Measurements from ENCODE around the gene ZNF524. TPM values are rescaled to one million over a fixed set of nuclear protein-coding genes. Genes with fewer than 3 reads are reported as not detected.

The ZNF524 gene
- total RNA-seq, 2 experiments from 2014 or later: 9.2 to 21.6 TPM

DNA sequence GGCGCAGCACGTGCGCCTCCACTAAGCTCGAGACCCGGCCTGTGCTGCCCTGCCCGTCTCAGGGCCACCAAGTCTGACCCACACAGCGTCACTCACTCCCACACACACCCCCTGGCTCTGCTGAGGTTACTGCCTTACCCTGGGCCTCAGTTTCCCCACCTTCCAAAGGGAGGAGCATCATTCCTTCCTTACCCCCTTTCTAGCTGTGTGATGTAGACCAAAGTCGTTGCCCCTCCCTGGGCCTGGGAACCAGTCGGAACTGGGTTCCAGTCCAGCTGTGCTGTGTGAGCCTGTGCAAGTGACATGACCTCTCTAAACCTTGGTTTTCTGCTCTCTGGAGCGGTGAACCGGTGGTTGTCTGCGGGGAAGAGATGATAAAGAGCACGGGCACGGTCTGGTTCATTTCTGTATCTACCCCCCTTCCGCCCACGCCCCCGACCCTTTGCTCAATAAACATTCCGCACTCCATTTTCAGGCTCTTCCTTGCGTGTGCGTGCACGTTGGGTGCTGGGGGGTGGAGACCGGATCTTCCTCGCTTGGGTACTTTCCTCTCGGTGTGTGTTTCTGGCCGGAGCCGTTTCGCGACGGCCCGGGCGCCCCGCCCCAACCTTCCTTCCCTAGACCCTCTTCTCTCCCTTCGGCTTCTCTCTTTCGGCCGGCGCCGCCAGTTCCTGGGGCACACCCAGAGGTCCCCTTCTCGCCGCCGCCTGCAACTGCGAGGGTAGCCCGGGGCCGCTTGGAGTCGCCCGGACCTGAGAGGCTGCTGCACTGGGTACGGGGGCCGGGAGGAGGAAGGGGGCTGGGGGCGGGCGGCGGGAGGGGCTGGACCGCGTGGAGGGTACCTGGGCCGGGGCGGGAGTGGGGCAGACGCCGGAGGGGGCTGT, 43.2 kb downstream of the ZNF524 start, which contains the start of gene ZNF581:
Gene ZNF581 (plus strand): TSS at position 647 of the 884 bp plus-strand sequence. CDS start 923 bp downstream, outside the sequence.
- Histone ChIP-seq H3K9me3 (ENCODE audit: low read length) (no peaks in the 10 kb centered on the region), H3K79me2 (ENCODE audit: insufficient read depth, low read depth, low read length) (peaks cover 53% of the 10 kb centered on the region), H3K36me3 (ENCODE audit: insufficient read depth, low read length) (peaks cover 38% of the 10 kb centered on the region), H3K4me1 (ENCODE audit: insufficient read depth, low read length, poor library complexity, severe bottlenecking) (peaks cover 62% of the 10 kb centered on the region), H3K27ac (ENCODE audit: low read depth, low read length, poor library complexity, severe bottlenecking) (peak within 1 kb of the TSS; percentile 86), H3K4me3 (ENCODE audit: low read depth, low read length, poor library complexity, severe bottlenecking) (peak within 1 kb of the TSS; percentile 98), H4K20me1 (ENCODE audit: insufficient read depth, low read length) (no peaks in the 10 kb centered on the region), H2AFZ (ENCODE audit: low read length) (no peak within 1 kb of the TSS; the same call in 1 of the 2 replicates), H3K4me2 (ENCODE audit: low read length) (peak within 1 kb of the TSS; percentile 89), H3K9me2 (ENCODE audit: insufficient read depth, low read length) (no peaks in the 10 kb centered on the region)
- ChIA-PET CTCF (ENCODE audit: unreplicated experiment) (no interaction called here), POLR2A (interaction anchor here (0.6 to 0.7 kb wide), 2 partner anchors 11 to 18 kb away, joined by 3 read pairs; no protein-coding TSS in a partner anchor)
- TF ChIP-seq, protein P1, sequence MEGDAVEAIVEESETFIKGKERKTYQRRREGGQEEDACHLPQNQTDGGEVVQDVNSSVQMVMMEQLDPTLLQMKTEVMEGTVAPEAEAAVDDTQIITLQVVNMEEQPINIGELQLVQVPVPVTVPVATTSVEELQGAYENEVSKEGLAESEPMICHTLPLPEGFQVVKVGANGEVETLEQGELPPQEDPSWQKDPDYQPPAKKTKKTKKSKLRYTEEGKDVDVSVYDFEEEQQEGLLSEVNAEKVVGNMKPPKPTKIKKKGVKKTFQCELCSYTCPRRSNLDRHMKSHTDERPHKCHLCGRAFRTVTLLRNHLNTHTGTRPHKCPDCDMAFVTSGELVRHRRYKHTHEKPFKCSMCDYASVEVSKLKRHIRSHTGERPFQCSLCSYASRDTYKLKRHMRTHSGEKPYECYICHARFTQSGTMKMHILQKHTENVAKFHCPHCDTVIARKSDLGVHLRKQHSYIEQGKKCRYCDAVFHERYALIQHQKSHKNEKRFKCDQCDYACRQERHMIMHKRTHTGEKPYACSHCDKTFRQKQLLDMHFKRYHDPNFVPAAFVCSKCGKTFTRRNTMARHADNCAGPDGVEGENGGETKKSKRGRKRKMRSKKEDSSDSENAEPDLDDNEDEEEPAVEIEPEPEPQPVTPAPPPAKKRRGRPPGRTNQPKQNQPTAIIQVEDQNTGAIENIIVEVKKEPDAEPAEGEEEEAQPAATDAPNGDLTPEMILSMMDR (conservative IDR thresholded peaks at IDR 0.05; ENCODE audit: low read length): no peak
- no peak for TF ChIP-seq EZH2phosphoT487 (IDR thresholded peaks at IDR 0.05; ENCODE audit: borderline replicate concordance, low read depth, low read length)
- peak; percentile 88 for DNase-seq (ENCODE audit: low spot score)
- intact Hi-C loops (cut with micrococcal nuclease; ENCODE audit: unreplicated experiment): loop anchor here (1.0 to 5.0 kb wide), 2 partner anchors 44 to 499 kb away; partner anchors contain the start of genes FIZ1 and ZNF444
- no TSS peak for BruUV-seq (replicated peaks)

DNA sequence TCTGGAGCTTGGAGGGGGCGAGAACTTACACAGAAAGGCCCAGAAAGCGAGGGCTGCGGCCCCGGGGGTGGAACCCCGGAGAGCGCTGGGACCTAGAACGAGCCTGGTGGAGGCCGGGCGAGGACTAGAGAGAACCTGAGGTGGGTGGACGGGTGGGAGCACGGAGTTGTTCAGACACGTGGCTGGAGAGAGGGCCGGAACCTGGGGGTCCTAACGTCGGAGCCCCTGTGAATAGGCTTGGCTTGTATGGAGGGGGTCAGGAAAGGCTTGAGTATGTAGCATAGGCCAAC, 43.7 kb downstream of the ZNF524 start:
- Histone ChIP-seq H3K4me1 (ENCODE audit: insufficient read depth, low read length, poor library complexity, severe bottlenecking) (peaks cover 62% of the 10 kb centered on the region), H2AFZ (ENCODE audit: low read length) (no peak overlapping the region), H3K4me3 (ENCODE audit: low read depth, low read length, poor library complexity, severe bottlenecking) (peak overlapping the region; percentile 98), H4K20me1 (ENCODE audit: insufficient read depth, low read length) (no peaks in the 10 kb centered on the region), H3K27ac (ENCODE audit: low read depth, low read length, poor library complexity, severe bottlenecking) (peak overlapping the region; percentile 86), H3K4me2 (ENCODE audit: low read length) (peak overlapping the region; percentile 89), H3K79me2 (ENCODE audit: insufficient read depth, low read depth, low read length) (peaks cover 59% of the 10 kb centered on the region), H3K9me2 (ENCODE audit: insufficient read depth, low read length) (no peaks in the 10 kb centered on the region), H3K9me3 (ENCODE audit: low read length) (no peaks in the 10 kb centered on the region), H3K36me3 (ENCODE audit: insufficient read depth, low read length) (peaks cover 32% of the 10 kb centered on the region)
- BruUV-seq (replicated peaks): no TSS peak
- POLR2A ChIA-PET: no interaction called here
- intact Hi-C loops (cut with micrococcal nuclease; ENCODE audit: unreplicated experiment): loop anchor here (1.0 to 5.0 kb wide), 2 partner anchors 45 to 498 kb away; partner anchors contain the start of genes FIZ1 and ZNF444
- TF ChIP-seq EZH2phosphoT487 (IDR thresholded peaks at IDR 0.05; ENCODE audit: borderline replicate concordance, low read depth, low read length): no peak
- TF ChIP-seq, protein P1 (conservative IDR thresholded peaks at IDR 0.05; ENCODE audit: low read length): no peak
- DNase-seq (ENCODE audit: low spot score): no peak
- CTCF ChIA-PET (ENCODE audit: unreplicated experiment): no interaction called here

Measured in OCI-LY7 (cell line).